HG02763 (cell line): ENCODE results near the gene INPP5A.
"Not testable (repeated sequence)": the region's sequence is repeated elsewhere in the genome, so short reads cannot be mapped to it uniquely, and the experiment has no call there.

Experiments
- ATAC-seq: cut with Tn5 transposase; IDR thresholded peaks from one replicate; pipeline ENCODE4 v1.9.1; 2021; ENCODE audit warnings: mild to moderate bottlenecking, moderate library complexity; ENCODE audit not compliant: unreplicated experiment

Gene INPP5A

DNA sequence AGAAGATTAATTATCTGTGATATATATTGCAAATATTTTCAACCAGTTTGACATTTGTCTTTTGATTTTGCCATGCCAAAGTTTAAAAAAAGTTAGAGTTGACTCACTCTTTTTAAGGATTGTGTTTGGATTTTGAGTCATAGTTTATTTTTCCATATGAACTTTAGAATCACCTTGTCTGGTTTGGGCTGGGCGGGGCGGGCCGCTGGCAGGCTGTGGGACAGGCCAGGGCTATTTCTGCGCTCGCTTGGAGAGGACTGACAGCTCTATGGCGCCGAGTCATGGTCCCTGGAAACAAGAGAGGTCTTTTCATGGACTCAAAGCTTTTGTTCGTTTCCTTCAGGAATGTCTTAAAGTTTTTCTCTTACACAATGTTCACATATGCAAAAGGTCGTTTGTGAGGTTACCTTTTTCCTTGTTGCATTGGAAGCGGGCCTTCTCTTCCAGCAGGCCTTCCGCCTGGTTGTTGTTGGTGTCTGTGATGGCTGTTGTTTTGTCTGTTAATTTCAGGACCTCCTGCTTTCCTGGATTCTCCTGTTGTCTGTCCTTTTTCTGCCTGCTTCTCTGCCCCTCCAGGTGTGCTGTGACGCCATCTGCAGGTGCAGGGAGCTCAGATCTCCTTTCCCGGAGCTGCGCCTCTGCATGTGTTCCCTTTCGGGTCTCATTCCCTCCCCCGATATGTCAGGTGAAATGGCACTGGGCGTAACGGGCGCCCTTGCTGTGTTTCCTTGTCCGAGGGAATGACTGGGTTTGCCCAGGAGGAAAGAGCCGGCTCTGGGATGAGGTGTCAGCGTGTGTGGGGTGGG is 53.8 kb downstream of the INPP5A start:
- no peak for ATAC-seq

DNA sequence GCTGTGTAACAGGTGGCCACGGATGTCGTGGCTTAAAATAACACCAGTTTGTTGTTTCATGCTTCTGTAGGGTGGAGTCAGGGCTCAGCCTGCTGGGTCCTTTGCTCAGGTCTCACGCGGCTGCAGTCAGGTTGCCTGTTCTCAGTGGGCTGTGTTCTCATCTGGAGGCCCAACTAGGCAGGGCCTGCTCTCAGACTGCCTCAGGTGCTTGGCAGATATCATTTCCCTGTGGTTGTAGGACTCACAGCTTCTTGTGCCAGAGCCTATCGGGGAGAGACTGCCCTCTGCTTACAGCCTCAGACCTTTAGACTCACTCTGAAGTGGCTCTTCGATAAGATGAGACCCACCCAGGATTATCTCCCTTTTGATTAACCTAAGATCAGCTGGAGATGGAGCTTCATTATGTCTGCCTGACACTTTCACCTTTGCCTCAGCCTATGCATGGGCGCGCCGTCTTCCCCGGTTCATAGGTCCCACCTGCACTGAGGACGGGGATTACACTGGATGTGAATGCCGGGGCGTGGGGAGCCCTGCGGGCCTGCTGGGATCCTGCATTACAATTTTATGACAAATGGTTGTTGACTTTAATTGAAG is 55.3 kb downstream of the INPP5A start:
- no peak for ATAC-seq

GRCh38 chr10:132593389-132593788 is 55.8 kb downstream of the INPP5A start:
- ATAC-seq, result peak; percentile 58

DNA sequence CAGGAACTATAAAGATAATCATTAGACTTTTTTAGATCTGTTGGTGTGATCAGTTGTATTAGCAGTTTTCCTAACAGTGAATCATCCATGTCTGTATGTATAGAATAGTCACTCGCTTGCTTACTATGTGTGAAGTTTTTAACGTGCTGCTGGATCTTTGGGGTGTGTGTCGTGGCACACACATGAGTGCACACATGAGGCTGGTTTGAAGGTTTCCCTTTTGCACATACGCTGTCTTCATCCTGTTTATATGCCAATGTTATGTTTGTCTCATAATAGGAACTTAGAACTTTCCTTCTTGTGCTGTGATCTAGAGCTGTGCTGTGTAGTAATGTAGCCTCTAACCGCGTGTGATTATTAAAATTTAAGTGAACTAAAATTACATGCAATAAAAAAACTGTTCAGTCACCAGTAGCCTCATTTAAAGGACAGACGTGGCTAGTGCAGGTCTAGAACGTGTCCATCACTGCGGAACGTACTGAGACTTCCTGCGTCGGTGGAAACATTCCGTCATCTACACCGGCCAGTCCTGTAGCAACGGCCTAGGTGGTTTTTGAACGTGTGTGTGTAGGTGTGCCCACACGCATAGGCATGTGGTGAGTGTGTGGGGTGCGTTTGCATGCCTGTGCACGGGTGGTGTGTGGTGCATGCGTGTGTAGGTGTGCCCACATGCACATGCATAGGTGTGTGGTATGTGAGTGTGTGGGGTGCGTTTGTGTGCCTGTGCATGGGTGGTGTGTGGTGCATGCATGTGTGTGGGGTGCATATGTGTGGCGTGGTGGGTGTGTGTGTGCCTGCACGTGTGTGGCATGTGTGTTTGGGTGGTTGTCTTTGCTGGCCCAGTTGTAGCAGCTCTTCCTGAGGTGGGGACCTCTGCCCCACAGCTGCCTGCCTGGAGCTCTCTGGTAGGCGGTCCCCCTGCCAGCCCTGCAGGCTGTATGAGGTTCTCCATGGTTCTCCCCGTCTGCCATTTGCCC is 56.6 kb downstream of the INPP5A start:
- peak; percentile 36 for ATAC-seq

DNA sequence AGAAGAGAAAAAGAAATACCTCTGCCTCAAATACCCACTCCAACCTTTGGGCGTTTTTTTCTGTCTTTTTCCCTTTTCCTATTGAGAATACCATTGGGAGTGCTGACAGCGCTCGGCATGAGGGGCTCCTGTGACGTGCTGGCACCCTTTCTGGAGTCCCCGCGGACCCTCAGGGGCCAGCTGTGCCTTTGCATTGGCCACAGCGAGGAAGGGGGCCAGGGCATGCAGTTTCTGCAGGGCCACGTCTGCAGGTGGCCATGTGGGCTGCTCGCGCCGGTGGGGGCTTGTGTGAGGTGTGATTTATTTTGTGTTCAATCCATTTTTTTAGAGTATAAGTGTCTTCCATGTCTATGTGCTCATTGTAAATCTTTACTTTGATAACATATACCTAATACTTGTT is 57.4 kb downstream of the INPP5A start:
- ATAC-seq, result no peak

- no peak for ATAC-seq
Observed at GRCh38 chr10:132595854-132596253, 58.3 kb downstream of the INPP5A start.

DNA sequence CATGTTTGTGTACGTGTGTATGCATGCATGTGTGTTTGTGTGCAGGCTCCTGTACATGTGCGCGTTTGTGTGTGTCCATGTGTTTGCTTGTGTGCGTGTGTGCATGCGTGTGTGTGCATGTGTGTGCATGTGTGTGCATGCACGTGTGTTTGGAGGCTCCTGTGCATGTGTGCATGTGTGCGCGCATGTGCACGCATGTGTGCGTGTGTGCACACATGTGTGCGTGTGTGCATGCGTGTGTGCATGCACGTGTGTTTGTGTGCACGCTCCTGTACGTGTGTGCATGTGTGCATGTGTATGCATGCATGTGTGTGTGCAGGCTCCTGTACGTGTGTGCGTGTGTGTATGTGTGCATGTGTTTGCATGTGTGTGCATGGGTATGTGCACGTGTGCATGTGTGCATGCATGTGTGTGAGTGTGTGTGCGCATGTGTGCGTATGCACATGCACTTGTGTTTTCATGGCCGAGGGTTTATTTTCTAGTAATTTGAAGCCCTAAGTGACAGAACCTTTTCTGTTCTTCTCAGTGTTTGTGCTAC is 59.2 kb downstream of the INPP5A start:
- ATAC-seq, result no peak

DNA sequence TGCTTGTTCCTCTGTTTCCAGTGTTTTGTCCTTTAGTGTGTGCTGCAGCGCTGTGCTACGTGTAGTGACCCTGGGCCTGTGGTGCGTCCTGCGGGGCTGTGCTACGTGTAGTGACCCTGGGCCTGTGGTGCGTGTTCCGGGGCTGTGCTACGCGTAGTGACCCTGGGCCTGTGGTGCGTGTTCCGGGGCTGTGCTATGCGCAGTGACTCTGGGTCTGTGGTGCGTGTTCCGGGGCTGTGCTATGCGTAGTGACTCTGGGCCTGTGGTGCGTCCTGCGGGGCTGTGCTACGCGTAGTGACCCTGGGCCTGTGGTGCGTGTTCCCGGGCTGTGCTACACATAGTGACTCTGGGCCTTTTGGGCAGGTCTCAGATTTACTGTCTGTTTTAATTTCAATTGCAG is 60.1 kb downstream of the INPP5A start:
- no peak for ATAC-seq

DNA sequence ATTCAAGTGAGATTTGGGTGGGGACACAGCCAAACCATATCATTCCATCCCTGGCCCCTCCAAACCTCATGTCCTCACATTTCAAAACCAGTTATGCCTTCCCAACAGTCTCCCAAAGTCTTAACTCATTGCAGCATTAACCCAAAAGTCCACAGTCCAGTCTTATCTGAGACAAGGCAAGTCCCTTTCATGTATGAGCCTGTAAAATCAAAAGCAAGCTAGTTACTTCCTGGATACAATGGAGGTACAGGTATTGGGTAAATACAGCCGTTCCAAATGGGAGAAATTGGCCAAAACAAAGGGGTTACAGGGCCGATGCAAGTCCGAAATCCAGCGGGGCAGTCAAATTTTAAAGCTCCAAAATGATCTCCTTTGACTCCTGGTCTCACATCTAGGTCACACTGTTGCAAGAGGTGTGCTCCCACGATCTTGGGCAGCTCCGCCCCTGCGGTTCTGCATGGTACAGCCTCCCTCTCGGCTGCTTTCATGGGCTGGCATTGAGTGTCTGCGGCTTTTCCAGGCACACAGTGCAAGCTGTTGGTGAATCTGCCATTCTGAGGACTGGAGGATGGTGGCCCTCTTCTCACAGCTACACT is 61.5 kb downstream of the INPP5A start:
- not testable (repeated sequence) for ATAC-seq

DNA sequence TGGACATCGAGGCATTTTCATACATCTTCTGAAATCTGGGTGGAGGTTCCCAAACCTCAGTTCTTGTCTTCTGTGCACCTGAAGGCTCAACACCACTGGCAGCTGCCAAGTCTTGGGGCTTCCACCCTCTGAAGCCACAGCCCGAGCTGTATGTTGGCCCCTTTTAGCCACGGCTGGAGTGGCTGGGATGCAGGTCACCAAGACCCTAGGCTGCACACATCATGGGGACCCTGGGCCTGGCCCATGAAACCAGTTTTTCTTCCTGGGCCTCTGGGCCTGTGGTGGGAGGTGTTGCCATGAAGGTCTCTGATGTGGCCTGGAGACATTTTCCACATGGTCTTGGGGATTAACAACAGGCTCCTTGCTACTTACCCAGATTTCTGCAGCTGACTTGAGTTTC is 62.1 kb downstream of the INPP5A start:
- no peak for ATAC-seq

DNA sequence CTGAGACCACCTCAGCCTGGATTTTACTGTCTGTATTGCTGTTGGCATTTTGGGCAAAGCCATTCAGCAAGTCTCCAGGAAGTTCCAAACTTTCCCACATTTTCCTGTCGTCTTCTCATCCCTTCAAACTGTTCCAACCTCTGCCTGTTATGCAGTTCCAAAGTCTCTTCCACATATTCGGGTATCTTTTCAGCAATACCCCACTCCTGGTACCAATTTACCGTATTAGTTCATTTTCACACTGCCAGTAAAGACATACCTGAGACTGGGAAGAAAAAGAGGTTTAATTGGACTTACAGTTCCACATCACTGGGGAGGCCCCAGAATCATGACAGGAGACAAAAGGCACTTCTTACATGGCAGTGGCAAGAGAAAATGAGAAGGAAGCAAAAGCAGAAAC is 62.8 kb downstream of the INPP5A start:
- no peak for ATAC-seq

DNA sequence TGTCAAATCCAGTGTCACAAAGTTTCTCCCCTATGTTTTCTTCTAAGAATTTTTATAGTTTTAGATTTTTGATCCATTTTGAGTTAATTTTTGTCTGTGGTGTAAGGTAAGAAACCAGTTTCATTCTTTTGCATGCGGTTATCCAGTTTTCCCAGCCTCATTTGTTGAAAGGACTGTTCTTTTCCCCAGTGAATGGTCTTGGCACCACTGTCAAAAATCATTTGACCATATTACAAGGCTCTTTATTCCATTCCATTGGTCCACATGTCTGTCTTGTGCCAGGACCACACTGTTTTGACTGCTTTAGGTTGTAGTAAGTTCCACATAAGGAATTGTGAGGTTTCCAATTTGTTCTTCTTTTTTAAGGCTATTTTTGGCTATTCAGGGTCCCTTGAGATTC is 64.0 kb downstream of the INPP5A start:
- ATAC-seq, result no peak

GRCh38 chr10:132602614-132603013 is 65.0 kb downstream of the INPP5A start:
- no peak for ATAC-seq

DNA sequence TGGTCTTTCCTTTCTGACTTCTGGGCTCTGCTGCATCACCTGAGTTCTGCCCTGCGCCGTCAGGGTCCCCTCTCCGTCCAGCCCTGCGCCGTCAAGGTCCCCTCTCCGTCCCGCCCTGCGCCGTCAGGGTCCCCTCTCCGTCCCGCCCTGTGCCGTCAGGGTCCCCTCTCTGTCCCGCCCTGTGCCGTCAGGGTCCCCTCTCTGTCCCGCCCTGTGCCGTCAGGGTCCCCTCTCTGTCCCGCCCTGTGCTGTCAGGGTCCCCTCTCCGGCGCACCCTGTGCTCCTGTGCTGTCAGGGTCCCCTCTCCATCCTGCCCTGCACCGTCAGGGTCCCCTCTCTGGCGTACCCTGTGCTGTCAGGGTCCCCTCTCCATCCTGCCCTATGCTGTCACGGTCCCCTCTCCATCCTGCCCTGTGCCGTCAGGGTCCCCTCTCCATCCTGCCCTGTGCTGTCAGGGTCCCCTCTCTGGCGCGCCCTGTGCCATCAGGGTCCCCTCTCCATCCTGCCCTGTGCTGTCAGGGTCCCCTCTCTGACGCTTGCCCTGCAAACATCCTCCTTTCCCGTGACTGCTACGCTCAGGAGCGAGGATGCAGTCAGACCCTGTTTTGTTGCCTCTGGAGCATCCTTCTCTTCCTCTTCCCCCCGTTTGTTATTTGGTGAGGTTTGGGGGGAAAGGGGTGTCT is 66.4 kb downstream of the INPP5A start:
- ATAC-seq, result no peak

DNA sequence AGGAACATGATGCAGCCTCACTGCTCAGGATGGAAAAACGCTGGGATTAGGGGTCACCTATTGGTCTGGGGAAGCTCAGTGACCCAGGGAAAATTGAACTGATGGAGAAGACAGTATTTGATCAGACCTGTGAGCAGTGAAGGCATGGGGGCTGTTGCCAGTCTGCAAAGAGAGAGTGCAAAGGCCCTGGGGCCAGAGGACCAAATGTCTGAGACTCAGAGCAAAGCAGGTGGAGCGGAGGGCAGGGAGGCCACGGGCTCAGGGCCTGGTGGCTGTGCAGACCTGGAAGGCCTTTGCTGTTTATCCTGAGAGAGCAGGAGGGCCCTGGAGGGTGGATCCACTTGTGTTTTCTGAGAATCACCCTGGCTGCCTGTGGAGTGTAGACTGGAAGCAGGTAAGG is 67.1 kb downstream of the INPP5A start:
- no peak for ATAC-seq

- no peak for ATAC-seq
Observed at GRCh38 chr10:132605390-132605789, 67.8 kb downstream of the INPP5A start.

GRCh38 chr10:132606031-132606491 is 68.5 kb downstream of the INPP5A start:
- no peak for ATAC-seq

- ATAC-seq, result no peak
Observed at GRCh38 chr10:132606536-132607316, 69.1 kb downstream of the INPP5A start.

DNA sequence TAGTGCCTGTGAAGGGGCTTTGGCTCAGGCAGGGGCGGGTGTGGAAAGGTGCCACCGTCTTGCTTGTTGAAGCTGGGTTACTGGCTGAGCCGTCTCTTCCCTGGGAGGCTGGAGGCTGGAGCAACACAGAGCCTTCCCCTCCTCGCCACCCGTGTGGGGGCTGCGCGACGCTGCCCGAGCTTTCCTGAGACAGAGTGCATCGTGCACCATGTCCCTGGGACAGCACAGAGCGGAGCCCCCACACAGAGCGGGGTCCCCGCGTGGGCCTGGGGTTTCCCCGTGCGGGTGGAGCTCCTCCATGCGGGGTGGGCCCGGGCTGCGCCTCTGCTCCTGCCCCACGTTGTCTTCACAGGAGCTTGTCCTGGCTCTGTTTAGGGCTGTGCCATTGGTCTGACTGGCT is 69.9 kb downstream of the INPP5A start:
- ATAC-seq, result no peak
